ENCODE measurements around the gene ANKRD10.
"Not testable (repeated sequence)": the region's sequence is repeated elsewhere in the genome, so short reads cannot be mapped to it uniquely, and the experiment has no call there.

Gene ANKRD10

GRCh38 chr13:110950356-110950755 is 35.5 kb upstream of the ANKRD10 start:
- no peak for DNase-seq (ENCODE audit: extremely low read depth, low read depth)
- no peak overlapping the region for H3K4me3 ChIP-seq (replicated peaks; ENCODE audit: low read depth, low read length)
- TF ChIP-seq, protein P1, sequence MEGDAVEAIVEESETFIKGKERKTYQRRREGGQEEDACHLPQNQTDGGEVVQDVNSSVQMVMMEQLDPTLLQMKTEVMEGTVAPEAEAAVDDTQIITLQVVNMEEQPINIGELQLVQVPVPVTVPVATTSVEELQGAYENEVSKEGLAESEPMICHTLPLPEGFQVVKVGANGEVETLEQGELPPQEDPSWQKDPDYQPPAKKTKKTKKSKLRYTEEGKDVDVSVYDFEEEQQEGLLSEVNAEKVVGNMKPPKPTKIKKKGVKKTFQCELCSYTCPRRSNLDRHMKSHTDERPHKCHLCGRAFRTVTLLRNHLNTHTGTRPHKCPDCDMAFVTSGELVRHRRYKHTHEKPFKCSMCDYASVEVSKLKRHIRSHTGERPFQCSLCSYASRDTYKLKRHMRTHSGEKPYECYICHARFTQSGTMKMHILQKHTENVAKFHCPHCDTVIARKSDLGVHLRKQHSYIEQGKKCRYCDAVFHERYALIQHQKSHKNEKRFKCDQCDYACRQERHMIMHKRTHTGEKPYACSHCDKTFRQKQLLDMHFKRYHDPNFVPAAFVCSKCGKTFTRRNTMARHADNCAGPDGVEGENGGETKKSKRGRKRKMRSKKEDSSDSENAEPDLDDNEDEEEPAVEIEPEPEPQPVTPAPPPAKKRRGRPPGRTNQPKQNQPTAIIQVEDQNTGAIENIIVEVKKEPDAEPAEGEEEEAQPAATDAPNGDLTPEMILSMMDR (IDR thresholded peaks at IDR 0.05; ENCODE audit: low read depth, low read length, missing control alignments), result no peak

DNA sequence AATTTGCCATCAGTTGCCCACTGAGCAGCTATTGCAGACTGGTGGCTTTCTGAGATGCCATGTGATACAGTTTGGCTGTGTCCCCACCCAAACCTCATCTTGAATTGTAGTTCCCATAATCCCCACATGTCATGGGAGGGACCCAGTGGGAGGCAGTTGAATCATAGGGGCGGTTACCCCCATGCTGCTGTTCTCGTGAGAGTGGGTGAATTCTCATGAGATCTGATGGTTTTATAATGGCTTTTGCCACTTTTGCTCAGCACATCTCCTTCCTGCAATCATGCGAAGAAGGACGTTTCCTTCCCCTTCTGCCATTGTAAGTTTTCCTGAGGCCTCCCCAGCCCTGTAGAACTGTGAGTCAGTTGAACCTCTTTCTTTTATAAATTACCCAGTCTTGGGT is 34.8 kb upstream of the ANKRD10 start:
- H3K4me3 ChIP-seq (replicated peaks; ENCODE audit: low read depth, low read length), result no peak overlapping the region
- TF ChIP-seq, protein P1 (IDR thresholded peaks at IDR 0.05; ENCODE audit: low read depth, low read length, missing control alignments), result no peak
- DNase-seq (ENCODE audit: extremely low read depth, low read depth), result no peak

DNA sequence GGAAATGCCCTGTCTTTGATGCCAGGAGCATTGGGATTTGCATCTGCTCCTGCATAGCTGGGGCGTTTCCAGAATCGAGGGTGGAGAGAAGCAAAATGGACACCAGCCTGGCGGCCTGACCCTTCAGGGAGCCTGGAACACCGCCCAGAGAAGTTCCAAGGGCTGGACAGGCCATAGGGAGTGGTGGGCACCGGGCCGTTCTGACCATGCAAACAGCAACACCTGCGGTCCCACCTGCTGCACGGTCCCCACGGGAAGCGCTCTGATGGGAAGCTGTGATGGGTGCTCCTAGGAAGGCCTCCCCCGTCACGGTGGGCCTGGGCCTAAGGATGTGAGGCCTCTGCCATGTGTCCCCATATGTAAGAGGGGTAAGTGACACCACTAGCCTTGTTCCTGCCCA is 34.2 kb upstream of the ANKRD10 start:
- TF ChIP-seq, protein P1 (IDR thresholded peaks at IDR 0.05; ENCODE audit: low read depth, low read length, missing control alignments), result no peak

DNA sequence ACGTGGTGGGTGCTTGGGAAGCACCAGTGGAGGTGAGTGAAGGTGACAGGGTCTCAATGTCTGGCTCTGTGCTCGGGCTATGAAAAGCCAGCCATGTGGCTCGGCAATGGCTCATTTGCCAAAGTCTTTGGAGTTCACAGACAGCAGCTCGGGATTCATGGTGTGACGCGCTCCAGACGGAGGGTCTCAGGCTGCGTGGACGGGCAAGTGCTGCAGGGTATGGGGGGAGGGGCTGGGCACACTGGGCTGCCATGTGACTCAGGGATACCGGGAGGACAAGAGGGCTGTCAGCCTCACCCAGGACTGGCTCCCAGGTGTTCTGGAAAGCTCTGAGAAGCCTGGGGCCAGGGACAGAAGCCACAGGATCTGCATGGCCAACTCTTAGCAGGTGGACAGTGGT is 32.5 kb upstream of the ANKRD10 start:
- not testable (repeated sequence) for DNase-seq (ENCODE audit: extremely low read depth, low read depth)

More for the DNA sequence above, 34.2 kb upstream of the ANKRD10 start:
- no peak for DNase-seq (ENCODE audit: extremely low read depth, low read depth)
- H3K4me3 ChIP-seq (replicated peaks; ENCODE audit: low read depth, low read length), result no peak overlapping the region

GRCh38 chr13:110945928-110946570 is 31.2 kb upstream of the ANKRD10 start:
- DNase-seq (ENCODE audit: extremely low read depth, low read depth), result no peak
- TF ChIP-seq, protein P1 (IDR thresholded peaks at IDR 0.05; ENCODE audit: low read depth, low read length, missing control alignments), result no peak
- H3K4me3 ChIP-seq (replicated peaks; ENCODE audit: low read depth, low read length), result no peak overlapping the region

More for the DNA sequence above, 32.5 kb upstream of the ANKRD10 start:
- not testable (repeated sequence) for H3K4me3 ChIP-seq (replicated peaks; ENCODE audit: low read depth, low read length)

DNA sequence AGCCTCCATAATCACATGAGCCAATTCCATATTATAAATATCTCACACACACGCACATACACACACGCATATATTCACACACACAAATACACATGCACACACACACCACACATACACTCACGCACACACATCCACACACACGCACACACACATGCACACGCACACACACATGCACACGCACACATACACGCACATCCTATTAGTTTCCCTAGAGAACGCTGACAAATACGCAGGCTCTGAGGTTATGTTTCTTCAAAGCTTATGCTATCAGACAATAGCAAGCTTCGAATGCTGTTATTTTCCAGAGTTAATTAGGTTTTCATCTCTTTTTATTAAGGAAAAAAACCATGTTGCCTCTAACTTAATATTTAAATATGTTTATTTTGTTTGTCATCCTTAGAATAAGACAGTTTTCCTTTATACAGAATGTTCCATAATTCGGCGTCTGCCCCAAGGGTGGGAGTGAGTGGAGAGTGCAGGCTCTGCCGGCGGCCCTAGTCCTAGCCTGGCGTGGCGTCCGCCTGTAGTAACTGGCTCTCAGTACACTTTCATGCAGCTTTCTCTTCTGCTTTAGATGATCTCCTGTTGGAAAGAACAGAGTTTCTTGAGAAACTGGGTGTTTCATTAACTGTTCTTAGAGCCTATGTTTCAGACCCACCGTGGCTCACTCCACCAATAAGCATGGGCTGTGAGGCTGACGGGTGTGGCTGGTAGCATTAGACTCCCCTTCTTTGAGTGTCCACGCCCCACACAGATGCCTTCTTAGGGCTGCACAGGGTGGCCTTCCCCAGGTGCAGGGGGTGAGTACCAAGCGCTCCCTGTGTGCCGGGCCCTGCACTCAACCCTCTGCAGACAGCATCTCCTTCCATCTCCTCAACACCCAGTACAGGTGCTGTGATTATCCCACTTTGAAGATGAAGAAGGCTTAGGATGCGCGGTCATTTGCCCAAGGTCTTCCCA is 30.4 kb upstream of the ANKRD10 start:
- no peak for DNase-seq (ENCODE audit: extremely low read depth, low read depth)

More for the DNA sequence above, 30.4 kb upstream of the ANKRD10 start:
- no peak overlapping the region for H3K4me3 ChIP-seq (replicated peaks; ENCODE audit: low read depth, low read length)
- TF ChIP-seq, protein P1 (IDR thresholded peaks at IDR 0.05; ENCODE audit: low read depth, low read length, missing control alignments), result no peak
